HG02840 (cell line): ENCODE data around the gene ATF7.

ENCODE experiments used
- ATAC-seq: cut with Tn5 transposase; IDR thresholded peaks from one replicate; pipeline ENCODE4 v1.9.1; 2021; ENCODE audit warnings: mild to moderate bottlenecking, moderate library complexity, moderate number of reproducible peaks; ENCODE audit not compliant: unreplicated experiment, low FRiP score

ATF7 gene

DNA sequence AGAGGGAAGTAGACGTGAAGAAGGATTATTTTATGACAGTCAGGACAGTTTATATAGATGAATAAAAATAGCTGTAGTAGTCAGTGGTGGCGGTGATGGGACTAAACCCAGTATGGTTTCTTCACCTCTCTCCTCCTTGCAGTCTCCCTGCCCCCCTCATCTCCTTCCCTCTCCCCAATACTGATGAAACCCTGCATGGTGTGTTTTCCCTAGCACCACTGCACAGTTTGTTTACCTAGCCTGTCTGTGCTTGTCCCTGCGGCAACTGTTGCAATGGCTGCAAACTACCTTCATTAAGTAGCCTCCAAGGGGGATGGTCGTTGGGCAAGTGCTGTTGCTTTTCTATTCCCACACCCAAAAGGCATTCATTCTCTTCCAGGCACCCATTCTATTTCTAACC, 159.5 kb downstream of the ATF7 start:
- ATAC-seq, result no peak

GRCh38 chr12:53465679-53466078, 160.5 kb downstream of the ATF7 start:
- ATAC-seq, result no peak

GRCh38 chr12:53464685-53465418, 161.3 kb downstream of the ATF7 start:
- no peak for ATAC-seq

GRCh38 chr12:53463802-53464560, 162.2 kb downstream of the ATF7 start:
- ATAC-seq, result no peak

GRCh38 chr12:53462935-53463334, 163.2 kb downstream of the ATF7 start:
- ATAC-seq, result no peak

- ATAC-seq, result no peak
Measured at GRCh38 chr12:53461591-53461990, 164.6 kb downstream of the ATF7 start.

- ATAC-seq, result no peak
Measured at GRCh38 chr12:53461059-53461458, 165.1 kb downstream of the ATF7 start.

DNA sequence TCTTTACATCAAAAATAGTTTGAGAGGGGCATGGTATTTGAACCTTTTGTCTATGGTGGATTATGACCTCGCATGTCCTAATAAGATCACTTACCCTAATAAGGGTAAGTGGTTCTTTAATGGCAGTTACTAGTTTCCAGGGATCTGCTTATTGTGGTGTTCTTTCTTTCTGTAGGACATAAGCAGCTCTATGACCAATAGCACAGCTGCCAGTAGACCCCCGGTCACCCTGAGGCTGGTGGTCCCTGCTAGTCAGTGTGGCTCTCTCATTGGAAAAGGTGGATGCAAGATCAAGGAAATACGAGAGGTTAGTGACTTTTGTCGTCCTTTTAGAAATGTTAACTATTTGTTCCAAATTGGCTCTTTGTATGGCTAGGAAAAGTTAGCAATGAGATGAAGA, 167.1 kb downstream of the ATF7 start:
- no peak for ATAC-seq
